Neuron (in vitro differentiated cells): ENCODE results near the gene CAMTA1.

Experiments
- H2AFZ ChIP-seq: one replicate; pipeline ENCODE4 v1.6.1; 2013; ENCODE audit warnings: low read depth, mild to moderate bottlenecking, inconsistent platforms, low read length, moderate library complexity
- H3K27me3 ChIP-seq: one replicate; pipeline ENCODE4 v1.6.1; 2013; ENCODE audit warnings: low read length; ENCODE audit not compliant: insufficient read depth
- H3K36me3 ChIP-seq: one replicate; pipeline ENCODE4 v1.6.1; 2013; ENCODE audit warnings: low read length; ENCODE audit not compliant: insufficient read depth
- H3K4me1 ChIP-seq: one replicate; pipeline ENCODE4 v1.6.1; 2013; ENCODE audit warnings: low read length; ENCODE audit not compliant: insufficient read depth
- H3K4me3 ChIP-seq: 2 replicates; pipeline ENCODE4 v1.5.1; 2013; ENCODE audit warnings: mild to moderate bottlenecking, low read length, moderate library complexity
- H3K9me3 ChIP-seq: one replicate; pipeline ENCODE4 v1.6.1; 2013; ENCODE audit warnings: low read length

Gene CAMTA1

DNA sequence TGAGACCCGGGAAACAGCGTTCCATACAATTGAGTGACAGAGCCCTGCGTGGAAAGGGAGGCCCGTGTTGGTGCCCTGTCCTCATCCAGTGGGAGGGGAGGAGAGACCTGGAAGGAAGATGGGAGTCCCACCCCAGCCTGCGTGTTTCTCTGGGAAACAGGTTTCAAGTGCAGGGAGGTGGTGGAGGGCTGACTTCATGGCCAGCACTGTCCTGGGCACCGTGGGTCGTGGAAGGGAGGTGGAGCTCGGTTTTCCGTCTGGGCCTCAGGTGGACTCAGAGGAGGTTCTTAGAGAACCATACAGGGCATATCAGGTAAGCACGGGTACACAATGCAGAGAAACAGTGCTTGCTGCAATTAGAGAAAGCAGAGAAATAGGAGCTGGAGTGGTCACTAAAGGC, 222.6 kb downstream of the CAMTA1 start:
- Histone ChIP-seq H3K4me3 (no peak overlapping the region), H3K9me3 (no peaks in the 10 kb centered on the region), H3K4me1 (no peaks in the 10 kb centered on the region), H2AFZ (no peak overlapping the region), H3K36me3 (no peaks in the 10 kb centered on the region), H3K27me3 (peaks cover 34% of the 10 kb centered on the region)

DNA sequence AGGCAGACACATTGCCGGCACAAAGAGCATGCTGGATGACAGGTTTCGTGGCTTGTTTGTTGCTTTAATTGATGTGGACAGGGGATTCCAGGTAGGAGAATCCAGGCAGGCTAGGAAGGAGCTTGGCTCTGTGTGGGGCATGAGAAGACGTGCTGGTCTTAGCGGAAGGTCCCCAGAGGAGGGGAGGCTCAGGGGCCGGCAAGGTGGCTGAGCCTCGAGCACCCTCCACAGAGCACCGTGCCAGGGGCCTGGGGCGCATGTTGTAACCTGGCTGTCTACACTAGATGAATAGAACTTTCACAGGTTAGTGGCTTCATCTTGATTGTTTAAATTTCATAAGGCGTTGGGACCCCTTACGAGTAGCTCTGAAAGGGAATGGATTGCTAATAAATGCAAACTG, 223.1 kb downstream of the CAMTA1 start:
- H3K9me3 ChIP-seq, result no peaks in the 10 kb centered on the region
- H2AFZ ChIP-seq, result no peak overlapping the region
- H3K4me1 ChIP-seq, result no peaks in the 10 kb centered on the region
- H3K36me3 ChIP-seq, result no peaks in the 10 kb centered on the region
- peaks cover 34% of the 10 kb centered on the region for H3K27me3 ChIP-seq
- H3K4me3 ChIP-seq, result no peak overlapping the region

DNA sequence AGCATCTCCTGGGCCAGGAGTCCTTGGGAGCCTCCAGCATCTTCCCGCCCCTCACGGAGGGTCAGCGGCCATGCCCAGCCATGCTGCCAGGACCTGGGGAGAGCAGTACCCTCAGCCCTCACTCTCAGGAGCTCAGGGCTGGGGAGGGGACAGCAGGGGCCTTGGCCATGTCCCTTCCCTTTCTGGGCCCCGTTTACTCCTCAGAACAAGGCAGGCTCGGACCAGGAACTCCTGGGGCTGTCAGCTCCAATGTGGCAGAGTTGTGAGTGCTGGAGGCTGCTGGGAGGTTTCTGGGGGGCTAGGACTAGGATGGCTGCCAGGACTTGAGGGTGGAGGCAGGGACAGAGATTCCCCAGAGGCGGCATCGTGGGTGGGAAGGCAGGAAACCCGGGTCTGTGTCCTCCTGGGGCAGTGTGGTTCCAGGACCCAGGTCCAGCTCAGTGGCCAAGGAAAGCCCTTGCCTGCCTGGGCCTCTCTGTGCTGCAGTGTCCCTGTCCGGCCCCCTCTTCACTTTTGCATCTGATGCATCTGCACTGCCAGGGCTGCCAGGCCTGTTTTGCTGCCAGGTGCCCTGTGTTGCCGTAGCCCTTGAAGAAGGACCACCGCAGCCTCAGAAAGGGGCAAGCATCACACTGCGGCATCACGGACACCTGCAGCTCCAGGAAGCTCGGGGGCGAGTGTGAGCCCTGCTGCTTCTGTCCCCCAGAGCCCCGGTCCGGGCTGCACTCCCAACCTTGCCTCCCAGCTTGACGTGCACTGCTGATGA, 223.9 kb downstream of the CAMTA1 start:
- Histone ChIP-seq H3K27me3 (peaks cover 34% of the 10 kb centered on the region), H3K9me3 (no peaks in the 10 kb centered on the region), H3K36me3 (no peaks in the 10 kb centered on the region), H3K4me1 (no peaks in the 10 kb centered on the region), H3K4me3 (no peak overlapping the region), H2AFZ (no peak overlapping the region)

DNA sequence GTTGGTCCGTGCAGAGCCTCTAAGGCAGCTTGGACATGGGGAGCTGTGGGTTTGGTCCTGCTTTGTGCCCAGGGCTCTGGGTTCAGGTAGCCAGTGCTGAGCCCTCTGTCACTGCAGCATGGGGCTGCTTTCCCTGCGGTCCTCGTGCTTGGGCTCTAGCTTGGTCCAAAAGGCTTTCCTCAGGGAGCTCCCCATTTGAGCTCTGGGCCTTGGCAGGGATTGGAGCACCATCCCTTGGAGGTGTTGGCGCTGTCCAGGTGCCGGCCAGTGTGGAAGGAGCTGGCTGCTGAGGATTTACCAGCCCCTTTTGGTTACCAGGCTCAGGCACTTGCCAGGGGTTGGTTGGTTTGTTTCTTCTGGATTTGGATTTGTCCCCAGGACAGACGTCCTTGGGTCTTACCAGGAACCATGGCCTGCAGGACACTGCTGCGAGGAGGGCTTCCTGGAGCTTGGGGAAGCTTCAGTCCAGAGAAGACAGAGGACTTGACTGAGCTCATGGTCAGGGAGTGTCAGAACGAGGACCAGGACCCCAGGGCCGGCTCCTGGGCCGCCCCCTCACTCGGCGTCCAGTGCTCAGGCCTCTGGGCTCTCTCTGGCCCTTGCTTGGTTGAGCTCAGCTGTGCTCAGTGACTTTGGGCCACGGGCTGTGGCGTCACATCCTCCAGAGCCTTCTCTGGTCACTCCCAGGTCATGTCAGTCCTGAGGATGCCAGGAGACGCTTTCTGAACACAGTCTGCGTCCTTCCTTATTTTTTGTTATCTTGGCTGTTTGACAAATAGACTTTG, 224.7 kb downstream of the CAMTA1 start:
- no peaks in the 10 kb centered on the region for H3K36me3 ChIP-seq
- H3K4me3 ChIP-seq, result no peak overlapping the region
- H3K9me3 ChIP-seq, result no peaks in the 10 kb centered on the region
- no peaks in the 10 kb centered on the region for H3K4me1 ChIP-seq
- H3K27me3 ChIP-seq, result peaks cover 34% of the 10 kb centered on the region
- no peak overlapping the region for H2AFZ ChIP-seq

DNA sequence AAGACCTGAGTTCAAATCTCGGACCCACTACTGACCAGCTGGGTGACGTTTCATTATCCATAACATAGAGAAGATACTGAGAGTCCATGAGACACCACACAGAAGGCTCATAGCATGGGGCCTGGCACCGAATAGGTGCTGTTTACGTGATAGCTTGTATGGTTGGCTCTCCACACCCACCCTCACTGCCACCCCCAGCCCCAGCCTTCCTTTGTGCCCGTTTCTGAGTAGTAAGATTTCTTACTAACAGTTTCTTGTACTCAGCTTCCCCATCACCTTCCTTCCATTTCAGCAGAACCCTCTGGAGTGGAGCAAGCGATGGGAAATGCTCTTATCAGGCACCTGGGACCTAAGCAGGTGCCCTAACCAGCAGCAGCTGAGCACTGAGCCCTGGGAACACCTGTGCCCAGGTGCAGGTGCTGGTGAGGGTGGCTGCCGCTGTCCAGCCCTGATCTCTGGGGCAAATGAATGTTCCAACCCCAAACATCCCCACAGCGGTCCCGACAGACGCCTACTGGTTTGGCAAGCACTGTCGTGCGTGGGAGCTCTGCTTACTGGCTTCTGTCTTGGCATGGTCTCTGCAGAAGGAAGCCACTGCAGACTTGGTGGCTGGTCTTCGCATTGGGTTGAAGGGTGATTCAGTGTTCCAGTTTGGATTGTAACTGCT, 225.4 kb downstream of the CAMTA1 start:
- Histone ChIP-seq H3K4me3 (no peak overlapping the region), H3K27me3 (peaks cover 34% of the 10 kb centered on the region), H3K4me1 (no peaks in the 10 kb centered on the region)

DNA sequence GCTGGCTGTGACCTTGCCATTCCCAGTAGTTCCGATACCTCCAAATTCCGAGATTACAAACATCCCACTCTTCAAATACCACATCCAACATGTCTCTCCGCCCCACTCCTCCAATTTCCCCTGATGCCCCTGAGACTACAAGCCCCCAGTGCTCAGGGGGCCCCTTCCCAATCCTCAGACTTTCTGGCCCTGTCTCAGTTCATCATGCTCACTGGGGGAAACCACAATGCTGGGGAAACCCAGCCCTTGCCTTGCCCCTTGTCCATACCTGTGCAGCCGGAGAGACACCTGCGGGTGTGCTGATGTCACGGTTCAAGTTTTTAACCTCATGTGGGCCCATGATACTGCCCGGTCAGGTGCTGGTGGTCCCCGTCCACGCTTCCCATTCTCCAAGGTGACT, 226.6 kb downstream of the CAMTA1 start:
- Histone ChIP-seq H2AFZ (no peak overlapping the region), H3K36me3 (no peaks in the 10 kb centered on the region), H3K27me3 (peaks cover 34% of the 10 kb centered on the region), H3K4me1 (no peaks in the 10 kb centered on the region), H3K9me3 (no peaks in the 10 kb centered on the region), H3K4me3 (no peak overlapping the region)

More for the DNA sequence above, 225.4 kb downstream of the CAMTA1 start:
- H3K36me3 ChIP-seq, result no peaks in the 10 kb centered on the region
- no peaks in the 10 kb centered on the region for H3K9me3 ChIP-seq
- no peak overlapping the region for H2AFZ ChIP-seq

DNA sequence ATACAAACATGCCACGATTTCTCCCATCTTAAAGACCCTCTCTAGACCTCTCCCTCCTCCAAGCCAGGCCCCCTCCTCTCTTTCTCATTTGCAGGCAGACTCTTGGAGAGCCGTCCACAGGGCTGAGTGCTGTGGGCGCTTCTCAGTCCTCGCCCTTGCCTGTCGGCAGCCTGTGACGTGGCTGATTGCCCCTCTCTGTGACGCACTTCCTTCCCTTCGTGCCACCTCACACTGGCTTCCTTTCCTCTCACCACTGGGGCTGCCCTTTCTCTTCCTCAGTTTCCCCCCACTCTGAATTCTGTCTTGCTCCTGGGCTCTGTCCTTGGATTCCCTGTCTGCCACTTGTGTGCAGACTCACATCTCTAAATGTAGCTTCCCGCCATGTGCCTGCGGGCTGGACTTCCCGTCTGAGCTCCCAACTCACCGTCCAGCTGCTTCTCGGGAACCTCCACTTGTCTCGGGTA, 227.2 kb downstream of the CAMTA1 start:
- Histone ChIP-seq H3K36me3 (no peaks in the 10 kb centered on the region), H3K4me1 (no peaks in the 10 kb centered on the region), H3K4me3 (no peak overlapping the region), H2AFZ (no peak overlapping the region), H3K9me3 (no peaks in the 10 kb centered on the region), H3K27me3 (peaks cover 34% of the 10 kb centered on the region)

DNA sequence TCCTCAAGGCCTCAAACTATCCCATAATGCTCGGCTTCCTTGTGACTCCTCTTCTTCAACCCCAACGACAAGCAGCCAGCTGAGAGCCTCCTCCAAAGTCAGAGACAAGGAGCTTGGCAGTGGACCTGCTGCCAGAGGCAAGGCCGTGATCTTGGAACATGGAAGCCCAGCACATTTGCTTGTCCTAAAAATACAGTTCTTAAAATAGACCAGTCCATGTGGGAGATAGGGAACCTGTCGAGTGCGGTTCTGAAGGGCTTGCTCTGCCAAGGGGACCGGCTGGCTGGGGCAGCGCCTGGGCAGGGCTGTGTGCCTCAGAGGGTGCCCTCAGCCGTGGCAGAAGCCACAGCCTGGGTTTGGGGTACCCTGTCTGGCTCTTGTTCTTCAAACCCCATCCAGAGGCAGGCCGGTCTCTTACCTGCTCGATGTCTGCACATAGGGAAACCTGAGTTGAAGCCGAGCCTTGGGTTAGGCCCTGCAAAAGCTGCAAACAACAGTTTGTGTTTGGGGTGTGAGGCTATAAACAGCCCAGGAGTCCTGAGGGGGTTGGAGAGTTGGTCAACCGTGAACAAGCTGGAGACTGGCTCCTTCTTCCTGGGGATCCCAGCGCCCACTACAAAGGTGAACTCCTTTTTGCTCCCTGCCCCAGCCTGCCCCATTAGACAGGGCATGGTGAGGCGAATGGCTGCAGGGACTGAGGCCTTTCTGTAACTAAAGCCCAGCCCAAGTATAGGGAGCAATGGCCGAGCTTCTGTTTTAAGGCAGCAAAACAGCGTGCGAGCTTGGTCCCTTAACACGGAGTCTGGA, 228.8 kb downstream of the CAMTA1 start:
- Histone ChIP-seq H3K36me3 (no peaks in the 10 kb centered on the region), H3K27me3 (peaks cover 26% of the 10 kb centered on the region), H3K4me1 (no peaks in the 10 kb centered on the region), H2AFZ (no peak overlapping the region), H3K9me3 (no peaks in the 10 kb centered on the region), H3K4me3 (no peak overlapping the region)

DNA sequence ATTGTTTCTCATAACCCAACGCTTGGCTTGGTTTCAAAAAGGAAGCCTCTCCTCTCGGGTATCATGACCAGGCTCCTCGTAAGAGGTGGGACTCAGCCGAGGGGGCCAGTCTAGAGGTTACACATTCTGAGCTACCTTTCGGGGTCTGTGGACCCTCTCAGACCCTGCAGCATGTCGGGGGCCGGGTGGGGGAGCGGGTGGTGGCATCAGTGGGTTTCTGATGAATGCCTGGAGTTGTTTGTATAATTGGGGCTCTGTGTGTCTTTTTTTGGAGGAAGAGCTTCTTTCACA, 229.3 kb downstream of the CAMTA1 start:
- Histone ChIP-seq H3K9me3 (no peaks in the 10 kb centered on the region), H3K27me3 (peaks cover 20% of the 10 kb centered on the region), H3K4me3 (no peak overlapping the region), H2AFZ (no peak overlapping the region), H3K4me1 (no peaks in the 10 kb centered on the region), H3K36me3 (no peaks in the 10 kb centered on the region)

DNA sequence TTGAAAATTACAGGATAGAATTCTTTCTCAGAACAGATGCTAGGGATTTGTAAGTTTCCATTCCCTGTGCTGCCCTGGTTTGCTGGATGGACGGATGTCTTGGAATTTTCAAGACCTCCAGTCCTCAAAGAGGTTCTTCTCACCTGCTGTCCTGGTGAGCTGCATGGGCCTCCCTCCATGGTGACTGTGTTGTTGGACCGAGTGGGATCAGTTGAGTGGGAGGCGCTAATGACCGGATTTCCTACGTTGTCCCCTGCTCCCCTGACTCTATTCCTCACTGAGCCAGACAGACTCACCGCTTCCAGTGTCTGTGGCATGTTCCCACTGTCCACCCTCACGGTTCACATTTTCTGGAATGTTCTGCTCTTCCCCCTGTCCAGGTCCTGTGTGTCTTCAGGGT, 229.8 kb downstream of the CAMTA1 start:
- no peak overlapping the region for H2AFZ ChIP-seq
- no peaks in the 10 kb centered on the region for H3K9me3 ChIP-seq
- no peak overlapping the region for H3K4me3 ChIP-seq
- H3K27me3 ChIP-seq, result peaks cover 16% of the 10 kb centered on the region
- no peaks in the 10 kb centered on the region for H3K36me3 ChIP-seq
- no peaks in the 10 kb centered on the region for H3K4me1 ChIP-seq

DNA sequence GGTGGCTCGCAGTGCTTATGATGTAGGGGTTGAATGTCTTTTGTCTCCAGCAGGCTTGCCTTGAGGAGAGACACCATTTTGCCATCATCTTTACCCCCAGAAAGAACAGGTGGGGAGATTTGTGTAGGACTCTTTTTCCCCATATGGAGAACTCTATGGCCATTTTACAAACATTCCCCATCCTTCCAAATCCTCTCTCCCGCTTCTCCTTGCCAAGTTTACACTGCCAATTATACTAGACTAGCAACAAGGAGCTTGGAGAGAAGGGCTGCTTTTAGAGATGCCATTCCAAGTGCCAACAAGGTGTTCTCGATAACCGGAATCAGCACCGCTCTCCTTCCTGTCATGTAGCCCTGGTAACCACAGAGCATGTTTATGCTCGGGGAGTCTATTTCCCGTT, 233.1 kb downstream of the CAMTA1 start:
- H2AFZ ChIP-seq, result no peak overlapping the region
- H3K36me3 ChIP-seq, result no peaks in the 10 kb centered on the region
- H3K4me3 ChIP-seq, result no peak overlapping the region
- H3K9me3 ChIP-seq, result no peaks in the 10 kb centered on the region
- H3K27me3 ChIP-seq, result peaks cover 6% of the 10 kb centered on the region
- no peaks in the 10 kb centered on the region for H3K4me1 ChIP-seq

DNA sequence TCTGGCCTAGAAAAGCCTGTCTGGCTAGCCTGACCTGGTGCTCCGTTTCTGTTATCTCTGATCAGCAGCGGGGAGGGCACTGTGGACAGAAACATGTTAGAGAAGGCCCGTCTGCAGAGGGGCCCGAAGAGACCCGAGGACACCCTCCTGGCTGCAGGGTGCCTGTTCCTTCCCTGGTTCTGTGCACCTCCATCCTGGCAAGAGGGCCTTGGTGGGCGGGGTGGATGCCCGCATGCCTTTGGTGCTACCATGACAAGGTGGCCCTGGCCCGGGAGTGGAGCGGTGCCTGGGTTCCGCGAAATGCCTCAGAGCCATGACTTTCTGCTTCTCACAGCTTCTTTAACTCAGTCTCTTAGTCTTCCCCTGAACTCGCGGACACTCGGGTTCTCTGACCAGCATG, 233.6 kb downstream of the CAMTA1 start:
- H3K4me1 ChIP-seq, result no peaks in the 10 kb centered on the region
- peaks cover 6% of the 10 kb centered on the region for H3K27me3 ChIP-seq
- H3K9me3 ChIP-seq, result no peaks in the 10 kb centered on the region

DNA sequence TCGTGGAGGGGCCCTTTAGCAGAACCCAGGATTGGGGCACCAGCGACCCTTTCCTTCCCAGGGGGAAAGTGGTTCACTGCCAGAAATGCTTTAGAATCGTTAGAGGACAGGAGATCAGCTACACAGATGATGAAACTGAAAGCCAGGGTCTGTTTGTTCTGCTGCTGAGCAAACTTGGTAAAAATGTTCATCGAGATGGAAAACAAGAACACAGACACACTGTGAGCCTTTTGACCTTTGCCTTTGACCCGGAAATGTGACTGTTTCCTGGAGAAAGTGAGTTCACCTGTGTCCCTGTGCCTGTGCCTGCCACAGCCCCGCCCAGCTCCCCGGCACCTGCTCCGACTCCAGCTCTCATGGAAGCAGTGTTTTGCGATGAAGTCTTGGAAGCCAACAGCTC, 234.3 kb downstream of the CAMTA1 start:
- peaks cover 6% of the 10 kb centered on the region for H3K27me3 ChIP-seq

More for the DNA sequence above, 233.6 kb downstream of the CAMTA1 start:
- no peak overlapping the region for H2AFZ ChIP-seq
- H3K4me3 ChIP-seq, result no peak overlapping the region
- H3K36me3 ChIP-seq, result no peaks in the 10 kb centered on the region

More for the DNA sequence above, 234.3 kb downstream of the CAMTA1 start:
- Histone ChIP-seq H3K36me3 (no peaks in the 10 kb centered on the region), H2AFZ (no peak overlapping the region), H3K4me1 (no peaks in the 10 kb centered on the region), H3K9me3 (no peaks in the 10 kb centered on the region), H3K4me3 (no peak overlapping the region)
